DMS153 (cell line): ENCODE data around the gene ITIH6.
A peak's percentile ranks its signal among the peaks of the same experiment; 100 is the strongest.
"Not testable (repeated sequence)": the region's sequence is repeated elsewhere in the genome, so short reads cannot be mapped to it uniquely, and the experiment has no call there.

ENCODE experiments used
- DNase-seq: peaks from one replicate; lab custom pipeline; 2025; lab: John Stamatoyannopoulos, UW

Gene ITIH6, protein sequence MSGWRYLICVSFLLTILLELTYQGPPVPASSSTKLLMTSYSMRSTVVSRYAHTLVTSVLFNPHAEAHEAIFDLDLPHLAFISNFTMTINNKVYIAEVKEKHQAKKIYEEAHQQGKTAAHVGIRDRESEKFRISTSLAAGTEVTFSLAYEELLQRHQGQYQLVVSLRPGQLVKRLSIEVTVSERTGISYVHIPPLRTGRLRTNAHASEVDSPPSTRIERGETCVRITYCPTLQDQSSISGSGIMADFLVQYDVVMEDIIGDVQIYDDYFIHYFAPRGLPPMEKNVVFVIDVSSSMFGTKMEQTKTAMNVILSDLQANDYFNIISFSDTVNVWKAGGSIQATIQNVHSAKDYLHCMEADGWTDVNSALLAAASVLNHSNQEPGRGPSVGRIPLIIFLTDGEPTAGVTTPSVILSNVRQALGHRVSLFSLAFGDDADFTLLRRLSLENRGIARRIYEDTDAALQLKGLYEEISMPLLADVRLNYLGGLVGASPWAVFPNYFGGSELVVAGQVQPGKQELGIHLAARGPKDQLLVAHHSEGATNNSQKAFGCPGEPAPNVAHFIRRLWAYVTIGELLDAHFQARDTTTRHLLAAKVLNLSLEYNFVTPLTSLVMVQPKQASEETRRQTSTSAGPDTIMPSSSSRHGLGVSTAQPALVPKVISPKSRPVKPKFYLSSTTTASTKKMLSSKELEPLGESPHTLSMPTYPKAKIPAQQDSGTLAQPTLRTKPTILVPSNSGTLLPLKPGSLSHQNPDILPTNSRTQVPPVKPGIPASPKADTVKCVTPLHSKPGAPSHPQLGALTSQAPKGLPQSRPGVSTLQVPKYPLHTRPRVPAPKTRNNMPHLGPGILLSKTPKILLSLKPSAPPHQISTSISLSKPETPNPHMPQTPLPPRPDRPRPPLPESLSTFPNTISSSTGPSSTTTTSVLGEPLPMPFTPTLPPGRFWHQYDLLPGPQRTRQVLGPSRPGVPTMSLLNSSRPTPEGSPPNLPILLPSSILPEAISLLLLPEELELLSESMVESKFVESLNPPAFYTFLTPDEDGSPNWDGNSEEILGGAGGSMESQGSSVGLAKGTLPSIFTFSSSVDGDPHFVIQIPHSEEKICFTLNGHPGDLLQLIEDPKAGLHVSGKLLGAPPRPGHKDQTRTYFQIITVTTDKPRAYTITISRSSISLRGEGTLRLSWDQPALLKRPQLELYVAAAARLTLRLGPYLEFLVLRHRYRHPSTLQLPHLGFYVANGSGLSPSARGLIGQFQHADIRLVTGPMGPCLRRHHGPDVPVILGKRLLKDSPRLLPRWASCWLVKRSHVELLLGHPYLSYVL

DNA sequence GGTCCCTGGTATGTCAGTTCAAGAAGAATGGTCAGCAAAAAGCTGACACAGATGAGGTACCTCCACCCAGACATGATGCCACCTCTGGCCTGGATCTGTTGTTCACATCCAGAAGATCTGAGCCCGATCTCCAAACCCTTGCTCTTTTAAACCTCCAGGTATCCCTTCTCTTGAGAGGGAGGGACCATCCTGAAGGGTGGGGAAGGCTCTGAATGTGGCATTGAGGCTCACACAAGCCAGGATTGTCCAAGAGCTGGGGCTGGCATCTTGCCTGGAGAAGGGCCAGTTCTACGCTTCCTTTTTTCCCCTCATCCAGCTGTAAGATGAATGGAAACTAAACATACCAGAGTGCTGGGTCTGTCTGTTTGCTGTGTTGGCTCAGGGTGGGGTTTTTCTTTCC lies at the start of gene ITIH6:
ITIH6 (minus strand) TSS at position 119 of the 400 bp plus-strand sequence; CDS start at position 74, 45 bp downstream.
- no peak for DNase-seq

DNA sequence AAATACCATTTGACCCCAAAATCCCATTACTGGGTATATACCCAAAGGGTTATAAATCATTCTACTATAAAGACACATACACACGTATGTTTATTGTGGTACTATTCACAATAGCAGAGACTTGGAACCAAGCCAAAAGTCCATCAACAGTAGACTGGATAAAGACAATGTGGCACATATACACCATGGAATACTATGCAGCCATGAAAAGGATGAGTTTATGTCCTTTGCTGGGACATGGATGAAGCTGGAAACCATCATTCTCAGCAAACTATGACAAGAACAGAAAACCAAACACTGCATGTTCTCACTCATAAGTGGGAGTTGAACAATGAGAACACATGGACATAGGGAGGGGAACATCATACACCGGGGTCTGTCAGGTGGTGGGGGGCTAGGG lies 49.6 kb upstream of the ITIH6 start:
- not testable (repeated sequence) for DNase-seq

DNA sequence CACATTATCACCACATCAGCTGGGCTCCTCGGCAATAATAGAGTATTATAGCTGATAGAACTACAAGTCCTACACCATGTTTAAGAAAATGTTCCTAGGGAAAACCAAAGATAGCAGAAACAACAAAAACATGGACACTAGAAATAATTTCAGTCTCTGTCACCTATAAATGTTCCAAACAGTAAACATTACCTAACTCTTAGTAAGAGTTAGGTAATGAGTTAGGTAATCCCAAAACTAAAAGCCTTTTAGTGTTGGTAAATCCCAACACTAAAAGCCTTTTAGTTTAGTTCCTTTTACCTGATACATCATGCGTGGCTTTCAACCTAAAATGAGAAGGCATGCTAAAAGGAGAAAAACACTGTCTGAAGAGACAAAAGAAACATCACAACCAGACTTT lies 45.0 kb upstream of the ITIH6 start:
- DNase-seq: no peak

DNA sequence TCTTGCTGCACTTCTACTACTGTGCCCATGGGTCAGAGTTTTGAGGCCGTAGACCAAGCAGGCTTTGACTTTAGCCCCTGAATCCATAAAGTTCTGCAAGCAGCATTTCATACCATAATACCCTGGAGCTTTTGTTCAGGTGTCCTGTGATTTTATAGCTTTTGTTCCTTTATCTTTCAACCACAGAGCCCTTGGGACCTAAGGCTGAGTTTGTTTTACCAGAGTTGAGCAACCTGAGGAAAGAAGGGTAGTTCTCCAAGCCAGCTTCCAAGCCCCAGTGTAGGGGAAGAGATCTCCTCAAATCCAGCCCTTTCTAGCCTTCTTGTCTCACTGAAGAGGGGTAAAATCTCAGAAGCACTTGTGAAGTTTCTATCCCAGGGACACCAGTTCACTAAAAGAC lies 44.6 kb upstream of the ITIH6 start:
- no peak for DNase-seq

DNA sequence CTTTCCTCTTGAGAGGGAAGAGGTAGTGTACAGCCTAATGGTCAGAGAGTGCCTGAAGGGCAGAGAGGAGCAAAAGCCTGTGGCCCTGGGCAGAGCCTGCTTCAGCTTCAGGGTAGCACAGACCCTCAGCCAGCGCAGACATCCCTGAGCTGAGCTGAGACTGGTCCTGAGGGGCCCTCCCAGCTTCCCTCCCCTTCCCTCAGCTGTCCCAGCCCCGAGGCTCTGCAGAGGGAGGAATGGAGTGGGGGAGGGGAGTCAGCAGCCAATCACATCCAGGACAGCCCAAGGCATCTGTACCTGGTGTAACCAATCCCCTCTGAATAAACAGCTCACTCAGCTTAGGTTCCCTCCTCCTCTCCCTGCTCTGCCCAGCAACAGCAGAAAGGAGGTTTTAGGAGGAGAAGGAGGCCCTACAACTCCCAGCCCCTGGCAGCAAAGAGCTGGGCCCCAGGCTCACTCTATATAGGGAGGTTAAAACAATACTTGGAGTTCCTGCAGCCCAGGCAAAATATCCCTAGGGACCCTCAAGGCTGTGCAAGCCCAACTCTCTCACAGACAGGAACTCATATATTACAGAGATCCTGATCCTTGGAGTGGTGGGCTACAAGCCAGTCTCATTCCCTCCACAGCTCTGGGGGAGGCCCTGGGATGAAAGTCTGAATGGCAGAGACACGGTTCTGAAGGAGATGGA lies 43.3 kb upstream of the ITIH6 start:
- DNase-seq: not testable (repeated sequence)

DNA sequence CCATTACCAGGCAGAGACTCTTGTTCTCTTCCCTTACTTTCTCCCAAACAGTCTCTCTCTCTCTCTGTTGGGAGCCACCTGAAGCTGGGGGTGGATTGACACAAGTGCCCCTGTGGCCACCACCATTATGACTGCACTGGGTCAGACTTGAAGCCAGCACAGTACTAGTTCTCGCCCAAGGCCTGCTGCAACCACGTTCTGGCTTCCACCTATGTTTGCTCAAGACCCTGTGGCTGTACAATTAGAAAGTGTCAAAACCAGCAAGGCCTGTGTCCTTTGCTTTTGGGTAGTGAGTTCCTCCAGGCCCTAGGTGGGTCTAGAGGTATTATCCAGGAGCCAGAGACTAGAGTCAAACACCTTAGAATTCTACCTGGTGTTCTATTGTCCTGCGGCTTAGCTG lies 40.5 kb upstream of the ITIH6 start:
- no peak for DNase-seq

DNA sequence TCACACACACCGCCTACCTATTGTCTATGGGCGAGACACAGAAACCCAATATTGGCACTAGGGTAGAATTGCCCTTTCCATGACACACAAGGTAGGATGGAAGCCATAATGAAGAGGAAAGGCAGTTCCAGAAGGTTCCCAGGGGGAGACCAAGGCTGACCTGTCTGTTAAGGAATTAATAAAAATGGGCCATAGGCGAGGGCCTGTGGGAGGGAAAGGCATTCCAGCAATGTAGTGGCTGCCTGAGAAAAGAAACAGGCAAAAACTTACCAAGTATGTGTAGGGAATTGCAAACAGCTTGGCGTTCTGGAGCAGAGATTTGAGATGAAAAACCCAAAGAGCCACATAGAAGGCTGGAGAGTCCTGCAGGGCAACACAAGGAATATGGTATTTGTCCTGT lies 28.5 kb upstream of the ITIH6 start:
- DNase-seq: no peak

DNA sequence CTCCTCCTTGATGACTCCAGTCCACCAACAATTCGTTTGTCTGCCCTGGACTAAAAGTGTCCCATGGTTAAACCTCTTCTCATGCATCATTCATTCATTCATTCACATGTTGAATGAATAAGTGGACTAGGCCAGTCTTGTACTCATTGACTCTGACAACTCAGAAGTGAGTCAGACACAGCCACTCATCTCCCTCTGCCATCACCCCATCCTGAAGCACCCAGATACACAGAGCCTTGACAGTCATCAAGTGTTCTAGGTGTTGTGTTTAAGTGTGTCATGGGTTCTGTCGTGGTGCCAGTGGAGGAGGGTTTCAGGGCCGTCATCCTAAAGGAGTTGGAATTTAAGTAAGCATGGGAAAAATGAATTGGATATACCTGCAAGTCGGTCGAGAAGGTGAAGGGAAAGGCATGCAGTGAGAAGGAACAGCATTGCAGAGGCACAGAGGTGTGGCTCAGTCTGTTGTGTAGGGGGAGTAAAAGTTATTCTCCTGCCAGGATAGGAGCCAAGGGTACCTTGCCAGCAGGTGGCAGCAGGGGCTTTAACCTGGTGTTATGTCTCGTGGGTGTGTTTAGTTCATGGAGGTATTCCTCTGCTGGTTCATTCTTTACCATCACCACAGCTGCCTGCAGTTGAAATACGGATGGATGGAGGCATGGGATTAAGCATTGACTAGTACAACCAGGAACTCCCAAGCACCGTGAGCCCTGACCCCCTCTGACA lies 27.8 kb upstream of the ITIH6 start:
- no peak for DNase-seq

DNA sequence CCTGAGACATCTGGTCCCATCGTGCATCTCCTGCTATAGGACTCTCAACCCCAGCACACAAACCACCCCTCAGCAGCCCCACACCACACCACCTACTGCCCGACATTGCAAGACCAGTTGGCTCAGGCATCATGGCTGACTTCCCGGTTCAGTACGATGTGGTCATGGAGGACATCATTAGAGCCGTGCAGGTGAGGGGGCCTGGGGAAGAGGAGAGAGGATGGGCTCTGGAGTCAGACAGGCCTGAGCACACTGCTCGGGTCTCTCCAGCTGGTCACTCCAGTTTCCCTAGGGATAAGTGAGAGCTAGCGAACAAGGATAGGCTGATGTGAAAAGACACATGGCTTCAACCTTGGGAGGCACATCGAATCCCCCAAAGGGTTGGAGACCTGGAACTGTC lies 26.7 kb upstream of the ITIH6 start:
- no peak for DNase-seq

DNA sequence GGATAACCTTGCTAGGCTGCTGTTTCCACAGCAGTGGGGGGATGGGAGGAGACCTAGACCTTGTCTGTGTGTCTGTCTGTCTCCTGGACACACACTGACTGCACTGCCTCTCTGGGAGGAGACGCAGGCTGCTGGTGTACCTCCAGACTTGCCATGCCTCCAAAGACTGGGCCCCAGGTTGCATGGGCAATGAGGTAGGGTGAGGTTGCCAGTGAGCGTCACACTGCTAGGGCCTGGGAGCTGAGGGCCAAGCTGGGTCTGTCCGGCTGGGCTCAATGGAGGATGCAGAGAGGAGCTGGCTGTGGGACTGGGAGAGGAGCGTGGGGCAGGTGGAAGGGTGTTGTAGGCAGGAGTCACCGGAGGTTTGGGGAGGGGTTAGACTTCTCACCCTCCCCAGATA lies 26.1 kb upstream of the ITIH6 start:
- DNase-seq: no peak

DNA sequence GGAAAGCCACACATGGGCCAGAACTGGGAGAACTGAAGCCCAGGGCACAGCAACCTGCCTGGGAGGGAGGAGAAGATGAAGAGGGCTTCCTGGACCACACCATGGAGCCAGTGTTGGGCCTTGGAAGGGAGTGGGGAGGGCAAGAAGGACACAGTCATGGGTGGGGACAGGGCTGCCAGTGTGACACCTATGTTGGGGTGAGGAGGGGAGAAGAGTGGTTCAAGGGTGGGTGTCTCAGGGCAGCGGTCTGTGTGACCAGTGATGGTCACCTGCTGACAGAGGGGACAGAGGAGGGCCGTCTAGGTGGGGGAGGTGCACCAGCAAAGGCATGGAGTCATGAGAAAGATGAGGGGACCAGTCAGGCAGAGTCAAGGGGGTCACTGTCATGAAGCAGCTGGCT lies 23.3 kb upstream of the ITIH6 start:
- no peak for DNase-seq

DNA sequence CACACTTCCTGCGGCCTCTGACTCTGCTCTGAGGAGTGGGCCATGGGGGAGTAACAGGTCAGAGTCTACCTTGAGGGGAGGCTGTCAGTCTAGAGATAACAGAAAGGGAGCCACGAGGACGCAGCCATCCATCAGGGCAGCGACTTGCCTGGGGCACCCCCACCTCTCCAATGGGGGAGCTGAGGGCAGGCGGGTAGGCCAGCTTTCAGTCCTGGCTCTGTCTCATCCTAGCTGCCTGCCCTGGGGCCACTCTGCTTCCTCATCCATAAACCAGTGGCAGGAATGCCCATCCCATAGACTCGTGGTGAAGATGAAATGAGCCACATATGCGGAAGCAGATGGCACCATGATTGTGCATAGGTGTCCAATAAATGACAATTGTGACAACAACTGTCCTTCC lies 22.7 kb upstream of the ITIH6 start:
- no peak for DNase-seq

DNA sequence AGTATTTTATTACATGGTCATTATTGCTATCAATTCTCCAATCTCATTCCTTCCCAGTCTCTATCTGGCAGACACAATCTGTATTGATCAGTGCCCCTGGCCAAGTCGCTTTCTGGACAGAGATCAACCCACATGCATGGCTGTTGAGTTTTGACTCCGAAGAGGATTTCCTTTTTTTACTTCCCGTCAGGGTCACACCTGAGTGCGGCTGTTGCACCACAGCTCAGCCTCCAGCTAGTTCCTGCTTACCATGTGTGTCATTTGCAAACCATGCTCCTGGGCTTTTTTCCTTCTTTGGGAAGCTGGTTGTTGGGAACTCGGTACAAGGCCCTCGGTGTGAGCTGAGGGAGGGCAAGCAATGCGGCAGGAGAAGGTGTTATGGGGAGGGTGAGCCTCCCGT lies 21.1 kb upstream of the ITIH6 start:
- DNase-seq: no peak

DNA sequence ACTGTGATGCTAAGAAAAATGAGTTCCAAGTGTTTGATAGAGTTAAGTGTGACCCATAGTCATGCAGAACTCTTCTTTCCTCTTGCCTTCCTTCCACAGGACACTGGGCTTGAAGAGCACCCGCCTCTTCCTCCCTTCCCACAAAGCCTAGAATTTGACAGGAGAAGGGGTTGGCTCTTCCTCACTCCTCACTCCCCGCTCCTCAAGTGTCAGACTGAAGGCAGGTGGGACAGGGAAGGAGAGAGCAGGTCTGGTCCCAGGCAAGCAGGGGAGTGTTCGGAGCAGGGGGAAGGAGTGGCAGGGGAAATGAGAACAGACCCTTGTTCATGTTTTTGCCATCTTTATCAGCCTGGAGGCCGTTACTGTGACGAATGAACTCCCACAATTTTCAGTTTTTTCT lies 20.2 kb upstream of the ITIH6 start:
- DNase-seq: no peak

DNA sequence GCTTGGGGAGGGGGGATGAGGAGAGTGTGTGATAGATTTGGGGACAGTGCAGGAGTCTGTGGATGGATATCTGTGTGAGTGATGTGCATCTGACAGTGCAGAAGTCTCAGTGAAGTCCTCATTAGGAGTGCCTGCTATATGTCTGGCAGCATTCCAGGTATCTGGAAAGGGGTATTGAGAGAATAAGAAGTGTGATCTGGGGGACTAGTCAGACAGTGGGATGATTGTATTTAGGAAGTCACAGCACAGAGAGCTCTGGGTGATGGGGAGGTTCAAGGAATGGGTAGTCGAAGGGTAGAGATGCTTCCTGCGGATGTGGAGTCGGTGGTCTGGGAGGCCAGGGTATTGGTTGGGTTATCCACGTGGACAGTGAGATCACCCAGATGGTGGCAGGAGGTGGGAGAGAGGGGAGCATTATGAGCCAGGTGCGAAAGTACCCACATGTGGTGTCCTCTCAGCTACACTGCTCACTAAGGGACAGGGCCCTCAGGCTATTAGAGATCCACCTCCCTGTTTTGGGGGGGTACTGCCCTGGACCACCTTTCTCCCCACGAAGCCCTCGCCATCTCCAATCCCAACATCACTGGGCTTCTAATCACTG lies 19.3 kb upstream of the ITIH6 start:
- DNase-seq: no peak

DNA sequence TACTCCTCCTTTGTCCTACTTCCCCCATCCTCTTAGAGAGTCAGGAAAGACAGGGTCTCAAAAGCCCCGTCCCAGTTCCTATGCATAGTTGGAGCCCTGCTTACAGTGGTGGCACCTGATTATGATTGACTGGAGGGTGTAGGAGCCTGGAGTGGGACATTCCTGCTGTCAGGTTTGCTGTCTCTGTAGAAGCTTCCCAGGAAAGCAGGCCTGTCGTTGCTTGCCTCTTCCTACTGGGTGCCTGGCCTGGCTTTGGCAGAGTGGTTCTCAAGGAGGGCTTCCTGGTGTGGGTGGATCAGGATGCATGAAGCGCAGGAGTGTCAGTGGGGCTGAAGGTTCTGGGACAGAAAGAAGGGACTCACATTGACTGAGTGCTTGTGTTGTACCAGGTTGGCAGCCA lies 14.3 kb upstream of the ITIH6 start:
- no peak for DNase-seq

DNA sequence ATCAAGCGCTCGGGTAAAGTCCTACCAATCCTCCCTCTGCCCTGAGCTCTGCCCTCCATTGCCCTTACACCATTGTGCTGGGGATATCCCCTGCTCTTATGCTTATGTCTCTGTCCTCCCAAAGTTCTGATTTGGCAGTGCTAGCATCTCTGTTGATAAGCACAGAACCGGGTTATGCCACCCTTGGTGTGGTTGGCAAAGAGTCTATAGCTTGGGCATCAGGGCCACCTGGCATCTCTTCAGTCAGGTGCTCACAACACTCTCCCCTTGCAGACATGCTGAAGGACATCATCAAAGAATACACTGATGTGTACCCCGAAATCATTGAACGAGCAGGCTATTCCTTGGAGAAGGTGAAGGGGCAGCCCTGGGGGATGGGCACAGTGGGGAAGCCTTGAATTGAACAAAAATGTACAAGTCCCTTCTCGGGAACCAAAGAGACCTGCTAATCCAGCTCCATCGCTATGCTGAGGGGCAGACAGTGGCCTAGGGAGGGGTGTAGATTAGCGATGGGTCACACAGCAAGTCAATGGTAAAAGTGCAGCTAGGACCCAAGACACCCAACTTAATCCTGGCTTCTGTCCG lies 13.3 kb upstream of the ITIH6 start:
- no peak for DNase-seq

DNA sequence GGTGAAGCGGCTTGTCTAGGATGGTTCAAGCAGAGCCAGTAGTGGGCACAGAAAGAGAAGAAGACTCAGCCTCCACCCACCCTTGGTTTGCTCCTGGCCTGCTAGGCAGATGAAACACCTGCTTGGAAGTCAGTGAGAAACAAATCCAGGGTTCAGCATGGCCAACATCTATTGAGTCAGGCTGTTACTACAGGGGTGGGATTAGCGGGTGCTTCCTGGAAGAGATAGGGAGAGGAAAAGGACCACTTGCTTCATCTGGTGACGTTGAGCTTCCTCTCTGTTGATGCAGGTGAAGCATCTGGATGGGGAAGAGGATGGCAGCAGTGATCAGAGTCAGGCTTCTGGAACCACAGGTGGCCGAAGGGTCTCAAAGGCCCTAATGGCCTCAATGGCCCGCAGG lies 12.5 kb upstream of the ITIH6 start:
- no peak for DNase-seq

DNA sequence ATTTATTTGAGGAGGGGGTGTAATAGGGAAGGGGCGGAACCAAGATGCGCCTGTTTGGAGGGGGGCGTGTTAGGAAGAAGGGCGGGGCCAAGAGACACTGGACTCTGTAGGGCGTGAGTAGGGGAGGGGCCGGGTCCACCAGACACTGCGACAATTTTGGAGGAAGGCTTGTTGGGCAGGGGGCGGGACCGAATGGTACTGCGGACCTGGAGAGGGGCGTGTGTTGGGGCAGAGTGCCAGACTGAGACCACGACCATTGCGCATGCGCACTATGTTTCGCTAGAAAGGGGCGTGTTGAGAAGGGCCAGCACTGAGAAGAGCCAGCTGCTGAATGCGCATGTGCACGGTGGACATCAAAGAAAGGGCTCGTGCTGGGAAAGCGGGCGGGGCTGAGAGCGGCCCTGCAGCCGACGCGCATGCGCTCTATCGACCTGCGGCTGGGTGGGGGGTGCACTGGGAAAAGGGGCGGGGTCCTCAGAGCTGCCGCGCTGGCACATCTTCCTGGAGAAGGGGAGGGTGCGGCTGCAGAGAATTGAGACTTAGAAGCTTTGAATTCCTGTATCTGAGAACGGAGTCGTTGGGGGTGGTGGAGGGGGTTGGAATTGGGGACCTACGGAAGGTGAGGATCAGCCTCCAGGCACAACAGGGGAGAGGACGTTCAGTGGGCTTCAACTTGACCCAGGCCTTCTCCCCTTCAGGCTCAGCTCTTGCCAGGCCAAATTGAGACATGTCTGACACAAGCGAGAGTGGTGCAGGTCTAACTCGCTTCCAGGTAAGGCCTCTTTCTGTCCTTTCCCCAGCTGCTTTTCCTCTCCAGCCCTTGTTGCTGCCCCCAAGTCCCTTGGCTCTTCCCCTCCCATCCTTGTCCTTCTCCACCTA lies 10.8 kb upstream of the ITIH6 start:
- peak; percentile 93 for DNase-seq
